Ishikawa (cell line): Measurements from ENCODE around the gene ZNF485.

Experiments used
- CEBPB ChIP-seq: IDR thresholded peaks from 2 replicates; pipeline ENCODE4 v1.6.1; 2012
- CREB1 ChIP-seq: IDR thresholded peaks from 2 replicates; pipeline ENCODE4 v1.6.1; 2012; ENCODE audit warnings: low read depth
- EGR1 ChIP-seq: IDR thresholded peaks from 2 replicates; pipeline ENCODE4 v1.6.1; 2012
- EP300 ChIP-seq: IDR thresholded peaks from 2 replicates; pipeline ENCODE4 v1.6.1; 2012; ENCODE audit warnings: borderline replicate concordance
- FOXM1 ChIP-seq: IDR thresholded peaks from 2 replicates; pipeline ENCODE4 v1.6.1; 2012; ENCODE audit warnings: low read depth, borderline replicate concordance
- MAX ChIP-seq: IDR thresholded peaks from 2 replicates; pipeline ENCODE4 v1.6.1; 2012
- NFIC ChIP-seq: IDR thresholded peaks from 2 replicates; pipeline ENCODE4 v1.6.1; 2012
- RAD21 ChIP-seq: IDR thresholded peaks from 2 replicates; pipeline ENCODE4 v1.6.1; 2012; ENCODE audit warnings: low read depth
- REST ChIP-seq: IDR thresholded peaks from 2 replicates; pipeline ENCODE4 v1.6.1; 2012; ENCODE audit warnings: low read depth, mild to moderate bottlenecking
- TAF1 ChIP-seq: IDR thresholded peaks from 2 replicates; pipeline ENCODE4 v1.6.1; 2012; ENCODE audit warnings: low read depth, mild to moderate bottlenecking
- TCF12 ChIP-seq: IDR thresholded peaks from 2 replicates; pipeline ENCODE4 v1.6.1; 2012; ENCODE audit warnings: low read depth
- TEAD4 ChIP-seq: IDR thresholded peaks from 2 replicates; pipeline ENCODE4 v1.6.1; 2012
- USF1 ChIP-seq: IDR thresholded peaks from 2 replicates; pipeline ENCODE4 v1.6.1; 2012
- YY1 ChIP-seq: IDR thresholded peaks from 2 replicates; pipeline ENCODE4 v1.6.1; 2012; ENCODE audit warnings: low read depth
- ZBTB7A ChIP-seq: IDR thresholded peaks from 2 replicates; pipeline ENCODE4 v1.6.1; 2012; ENCODE audit warnings: low read depth

Gene ZNF485

GRCh38 chr10:43585981-43586729, 20.1 kb upstream of the ZNF485 start:
- TF ChIP-seq TEAD4 (no peak), TCF12 (no peak), YY1 (no peak), CREB1 (no peak), USF1 (no peak), MAX (no peak), RAD21 (no peak), EP300 (no peak), REST (no peak), ZBTB7A (no peak), TAF1 (no peak), CEBPB (no peak), FOXM1 (no peak), NFIC (no peak), EGR1 (no peak)

GRCh38 chr10:43591303-43591904, 14.8 kb upstream of the ZNF485 start:
- TF ChIP-seq CREB1 (no peak), YY1 (no peak), ZBTB7A (no peak)

GRCh38 chr10:43594944-43595589, 11.2 kb upstream of the ZNF485 start:
- no peak for TF ChIP-seq EP300
- TF ChIP-seq RAD21: no peak
- TF ChIP-seq EGR1: no peak
- no peak for TF ChIP-seq TEAD4
- no peak for TF ChIP-seq ZBTB7A

- TF ChIP-seq TAF1 (no peak), ZBTB7A (no peak), RAD21 (no peak), USF1 (no peak), MAX (no peak), EP300 (no peak), TEAD4 (no peak), NFIC (no peak)
Observed at GRCh38 chr10:43595739-43596298, 10.4 kb upstream of the ZNF485 start.

- TF ChIP-seq CREB1 (no peak), USF1 (no peak), RAD21 (no peak), FOXM1 (no peak)
Observed at GRCh38 chr10:43596546-43596945, 9.7 kb upstream of the ZNF485 start.

GRCh38 chr10:43598446-43598845, 7.8 kb upstream of the ZNF485 start:
- TF ChIP-seq TEAD4: no peak

- TF ChIP-seq USF1 (no peak), REST (no peak), NFIC (no peak), EP300 (no peak), TEAD4 (no peak), FOXM1 (no peak), EGR1 (no peak), YY1 (no peak), TAF1 (no peak), CEBPB (no peak), MAX (no peak), TCF12 (no peak), RAD21 (no peak), CREB1 (no peak), ZBTB7A (no peak)
Observed at GRCh38 chr10:43599333-43599732, 6.9 kb upstream of the ZNF485 start.
